HG03457 (cell line): ENCODE measurements around the gene ADO.
"Not testable (repeated sequence)": the region's sequence is repeated elsewhere in the genome, so short reads cannot be mapped to it uniquely, and the experiment has no call there.

Experiments
- ATAC-seq: cut with Tn5 transposase; IDR thresholded peaks from one replicate; pipeline ENCODE4 v1.9.1; 2021; ENCODE audit warnings: moderate number of reproducible peaks; ENCODE audit not compliant: unreplicated experiment

Gene ADO

DNA sequence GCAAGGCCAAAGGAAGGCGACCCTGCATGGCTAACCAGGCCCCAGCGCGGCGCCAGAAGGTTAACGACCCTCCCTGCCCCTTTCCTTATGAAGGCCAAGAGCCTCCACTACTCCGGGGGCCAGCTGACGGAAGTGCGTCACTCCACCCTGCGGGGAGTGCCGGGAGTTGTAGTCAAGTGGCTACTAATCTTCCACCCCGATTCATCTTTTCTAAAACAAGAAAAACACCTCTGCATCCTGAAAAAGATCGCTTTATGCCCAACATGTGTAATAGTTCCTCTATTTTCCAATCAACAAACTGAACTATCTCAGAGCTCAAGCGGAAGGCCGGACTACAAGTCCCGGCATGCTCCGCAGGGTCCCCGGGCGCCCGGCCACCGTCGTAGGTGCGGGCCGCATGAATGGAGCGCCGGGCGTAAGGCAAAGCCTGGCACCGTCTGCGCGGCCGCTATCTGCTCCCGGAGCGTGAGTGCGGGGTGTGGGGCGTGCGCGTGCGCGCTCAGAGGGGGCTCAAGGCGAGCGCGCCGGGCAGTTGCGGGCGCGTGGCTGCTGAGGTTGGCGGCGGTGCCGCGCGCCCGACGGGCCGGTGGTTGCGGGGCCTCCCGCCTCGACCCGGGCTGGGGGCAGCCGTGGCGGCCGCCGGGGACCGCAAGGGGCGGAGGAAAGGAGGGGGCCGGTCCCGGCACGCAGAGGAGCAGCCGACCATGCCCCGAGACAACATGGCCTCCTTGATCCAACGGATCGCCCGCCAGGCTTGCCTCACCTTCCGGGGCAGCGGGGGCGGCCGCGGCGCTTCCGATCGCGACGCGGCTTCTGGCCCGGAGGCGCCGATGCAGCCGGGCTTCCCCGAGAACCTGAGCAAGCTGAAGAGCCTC lies at the start of gene ADO:
ADO (plus strand) TSS at position 365 of the 875 bp plus-strand sequence; CDS start at position 705, 340 bp downstream.
- ATAC-seq = peak; percentile 86

- no peak for ATAC-seq
Measured at GRCh38 chr10:62754963-62755362, 49.6 kb upstream of the ADO start.

DNA sequence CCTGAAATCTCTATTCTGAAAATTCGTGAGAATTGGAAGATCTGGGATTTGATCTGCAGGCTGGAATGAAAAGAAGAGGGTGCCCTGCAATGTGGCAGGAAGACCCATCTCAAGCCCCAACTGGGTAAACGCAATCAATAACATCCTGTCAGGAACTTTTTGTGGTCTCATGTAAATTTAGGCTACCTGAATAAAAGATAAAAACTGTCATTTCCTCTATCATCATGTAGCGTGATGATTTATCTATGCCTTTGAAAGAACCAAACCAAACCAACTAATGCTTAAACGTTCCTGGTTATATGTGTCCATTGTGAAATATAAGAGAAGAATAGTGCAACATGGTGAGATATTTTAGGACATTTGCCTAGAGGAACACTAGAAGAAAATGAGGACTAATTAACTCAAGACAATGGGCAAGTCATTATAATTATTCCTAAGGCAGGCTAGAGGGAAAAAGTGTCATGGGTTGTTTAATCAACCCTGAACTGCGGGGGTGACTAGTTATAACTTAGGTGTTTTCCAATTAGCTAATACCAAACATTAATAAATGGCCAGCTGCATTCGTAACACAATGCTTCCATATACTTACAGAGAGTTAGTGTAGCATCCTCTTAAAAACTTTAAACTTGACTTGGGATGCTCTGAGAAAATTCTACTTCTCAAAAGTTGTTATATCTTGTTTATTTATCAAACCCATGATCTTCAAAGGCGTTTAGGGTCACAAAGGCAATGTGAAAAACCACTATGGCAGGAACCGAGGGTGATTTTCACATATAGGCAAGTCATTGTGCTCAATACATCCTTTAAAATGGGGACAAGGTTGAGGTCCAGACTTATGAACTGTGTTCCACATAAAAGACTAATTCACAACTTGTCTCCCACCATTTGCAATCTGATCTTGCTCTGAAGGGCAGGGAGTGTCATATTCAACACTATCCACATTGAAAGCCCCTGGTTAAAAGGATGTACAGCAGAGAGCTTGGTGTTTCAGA lies 48.6 kb upstream of the ADO start:
- ATAC-seq = no peak

DNA sequence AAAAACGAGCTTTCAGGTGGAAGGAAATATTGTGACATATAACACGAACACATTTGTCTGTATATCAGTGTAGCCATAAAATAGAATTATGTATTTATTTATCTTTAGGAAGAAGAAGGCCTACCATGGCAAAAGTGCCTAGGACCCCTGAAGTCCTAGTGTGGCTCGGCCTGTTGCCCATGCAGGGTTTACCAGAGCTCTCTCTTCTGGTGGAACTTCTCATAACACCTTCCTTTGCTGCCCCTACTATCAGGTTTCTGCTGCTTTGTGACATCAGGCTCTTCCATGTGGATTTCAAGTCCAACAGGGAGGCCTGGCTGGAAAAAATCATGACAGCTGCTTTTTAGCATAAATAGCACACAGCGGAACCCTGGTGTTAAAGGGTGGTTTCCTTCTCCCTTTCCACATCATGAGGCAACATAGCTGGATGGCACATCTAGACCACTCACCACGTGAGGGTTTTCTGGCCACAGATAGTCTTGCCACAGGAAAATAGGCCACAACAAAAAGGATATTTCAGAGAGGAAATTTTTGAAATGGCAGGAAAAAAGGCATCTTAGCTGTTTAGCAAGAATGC lies 44.8 kb upstream of the ADO start:
- ATAC-seq = no peak

GRCh38 chr10:62760401-62760800 lies 44.1 kb upstream of the ADO start:
- ATAC-seq = no peak

- no peak for ATAC-seq
Measured at GRCh38 chr10:62761115-62761514, 43.4 kb upstream of the ADO start.

GRCh38 chr10:62763155-62763554 lies 41.4 kb upstream of the ADO start:
- ATAC-seq = no peak

DNA sequence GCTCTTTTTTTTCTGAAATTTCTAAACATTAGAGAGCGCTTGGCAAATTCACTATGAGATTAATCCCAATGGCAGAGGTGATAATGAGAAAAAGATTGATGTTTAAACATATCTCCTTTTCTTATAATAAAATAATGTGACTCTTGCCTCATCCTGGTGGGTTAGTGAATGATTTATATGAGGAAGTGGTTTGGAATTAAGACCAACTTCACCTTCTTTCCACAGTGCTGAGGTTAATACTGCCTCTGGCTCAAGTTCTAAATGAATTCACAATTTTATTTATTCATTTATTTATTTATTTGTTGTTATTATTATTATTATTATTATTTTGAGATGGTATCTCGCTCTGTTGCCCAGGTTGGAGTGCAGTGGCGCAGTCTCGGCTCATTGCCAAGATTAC lies 40.5 kb upstream of the ADO start:
- ATAC-seq = no peak

DNA sequence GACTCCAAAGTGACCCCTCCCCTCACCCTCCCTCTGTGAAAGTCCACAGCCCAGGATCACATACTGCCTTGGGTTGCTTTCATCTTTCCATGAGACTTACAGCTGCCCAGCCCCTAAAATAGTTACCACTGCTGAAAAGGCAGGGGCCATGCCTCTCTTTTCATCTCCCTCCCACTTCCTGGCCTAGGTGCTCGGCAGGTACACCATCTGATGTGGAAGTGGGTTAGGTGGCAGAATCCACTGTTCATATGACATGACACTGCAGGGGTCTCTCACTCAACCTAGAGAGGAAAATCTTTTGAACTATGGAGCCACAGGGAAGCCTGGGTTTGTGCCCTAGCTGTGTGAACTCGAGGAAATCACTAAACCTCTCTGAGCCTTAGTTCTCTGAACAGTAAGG lies 38.8 kb upstream of the ADO start:
- no peak for ATAC-seq

GRCh38 chr10:62766386-62766785 lies 38.1 kb upstream of the ADO start:
- no peak for ATAC-seq

DNA sequence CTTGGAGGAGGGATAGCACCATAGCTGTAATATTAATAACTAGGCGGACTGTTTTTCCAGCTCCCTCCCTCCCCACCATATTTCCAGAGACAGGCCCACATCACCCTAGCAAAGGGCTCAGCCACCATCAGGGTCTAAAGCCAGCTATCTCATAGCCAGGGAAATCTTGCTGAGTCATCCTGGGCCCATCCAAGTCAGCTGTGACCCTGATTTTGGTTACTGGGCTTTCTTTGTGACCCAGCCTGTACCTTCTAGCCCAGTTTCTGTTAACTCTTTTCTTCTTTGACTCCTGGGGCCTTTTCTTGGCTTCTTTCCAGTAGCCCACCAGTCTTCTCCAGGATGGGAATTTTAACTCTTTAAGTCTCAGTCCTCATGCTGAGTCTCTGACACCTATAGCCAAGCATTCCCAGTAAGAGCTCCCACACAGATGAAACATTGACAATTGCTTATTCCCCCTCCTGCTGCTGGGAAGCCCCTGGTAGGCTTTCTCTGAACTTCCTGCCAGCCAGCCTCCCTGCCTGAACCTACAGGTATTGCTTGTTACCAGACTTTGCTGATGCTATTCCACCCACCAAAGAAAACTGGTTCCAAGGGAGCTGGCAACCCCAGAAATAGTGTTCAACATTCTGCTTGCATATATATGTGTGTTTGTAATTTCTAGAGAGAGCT lies 34.8 kb upstream of the ADO start:
- ATAC-seq = no peak

DNA sequence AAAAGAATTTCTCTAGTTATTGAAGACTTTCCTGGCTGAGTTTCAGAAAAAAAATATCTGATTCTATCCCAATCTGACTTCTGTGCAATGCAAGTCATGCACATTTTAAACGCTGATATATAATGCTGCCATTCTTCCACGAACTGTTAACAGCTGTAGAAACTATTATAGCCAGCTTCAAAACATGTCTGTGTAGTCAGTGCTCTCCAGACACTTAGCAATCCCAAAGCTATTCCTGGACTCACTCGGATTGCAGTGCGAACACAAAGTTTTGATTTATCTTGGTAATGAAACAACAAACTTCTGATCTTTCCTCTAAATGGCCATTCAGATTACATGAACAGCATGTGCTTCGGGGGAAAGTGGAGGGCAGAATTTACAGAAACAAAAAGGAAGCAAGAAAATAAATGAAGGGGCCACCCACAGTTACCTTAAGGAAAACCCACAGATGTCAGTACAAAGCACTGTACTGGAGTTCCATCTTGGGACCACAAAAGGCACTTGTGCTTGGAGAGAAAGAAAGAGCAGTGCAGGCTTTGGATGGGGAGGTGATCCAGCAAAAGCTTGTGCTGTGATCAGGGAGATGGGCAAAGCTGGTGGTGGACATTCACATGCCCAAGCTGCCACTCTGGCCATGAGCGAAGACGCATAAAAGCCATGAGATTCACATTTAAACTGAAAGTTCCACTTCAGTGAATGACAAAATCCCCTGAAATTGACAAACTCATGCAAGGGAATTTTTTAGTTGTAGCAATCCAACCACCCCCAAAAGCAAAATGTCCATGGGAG lies 32.1 kb upstream of the ADO start:
- no peak for ATAC-seq

- ATAC-seq = no peak
Measured at GRCh38 chr10:62778125-62778524, 26.4 kb upstream of the ADO start.

GRCh38 chr10:62779487-62780248 lies 24.9 kb upstream of the ADO start:
- peak; percentile 87 for ATAC-seq

DNA sequence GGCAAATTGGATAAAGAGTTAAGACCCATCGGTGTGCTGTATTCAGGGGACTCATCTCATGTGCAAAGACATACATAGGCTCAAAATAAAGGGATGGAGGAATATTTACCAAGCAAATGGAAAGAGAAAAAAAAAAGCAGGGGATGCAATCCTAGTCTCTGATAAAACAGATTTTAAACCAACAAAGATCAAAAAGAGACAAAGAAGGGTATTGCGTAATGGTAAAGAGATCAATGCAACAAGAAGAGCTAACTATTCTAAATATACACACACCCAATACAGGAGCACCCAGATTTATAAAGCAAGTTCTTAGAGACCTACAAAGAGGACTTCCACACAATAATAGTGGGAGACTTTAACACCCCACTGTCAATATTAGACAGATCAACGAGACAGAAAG lies 20.0 kb upstream of the ADO start:
- ATAC-seq = not testable (repeated sequence)

DNA sequence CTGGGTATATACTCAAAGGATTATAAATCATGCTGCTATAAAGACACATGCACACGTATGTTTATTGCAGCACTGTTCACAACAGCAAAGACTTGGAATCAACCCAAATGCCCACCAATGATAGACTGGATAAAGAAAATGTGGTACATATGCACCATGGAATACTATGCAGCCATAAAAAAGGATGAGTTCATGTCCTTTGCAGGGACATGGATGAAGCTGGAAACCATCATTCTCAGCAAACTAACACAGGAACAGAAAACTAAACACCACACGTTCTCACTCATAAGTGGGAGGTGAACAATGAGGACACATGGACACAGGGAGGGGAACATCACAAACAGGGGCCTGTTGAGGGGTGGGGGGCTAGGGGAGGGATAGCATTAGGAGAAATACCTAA lies 16.2 kb upstream of the ADO start:
- ATAC-seq = not testable (repeated sequence)

DNA sequence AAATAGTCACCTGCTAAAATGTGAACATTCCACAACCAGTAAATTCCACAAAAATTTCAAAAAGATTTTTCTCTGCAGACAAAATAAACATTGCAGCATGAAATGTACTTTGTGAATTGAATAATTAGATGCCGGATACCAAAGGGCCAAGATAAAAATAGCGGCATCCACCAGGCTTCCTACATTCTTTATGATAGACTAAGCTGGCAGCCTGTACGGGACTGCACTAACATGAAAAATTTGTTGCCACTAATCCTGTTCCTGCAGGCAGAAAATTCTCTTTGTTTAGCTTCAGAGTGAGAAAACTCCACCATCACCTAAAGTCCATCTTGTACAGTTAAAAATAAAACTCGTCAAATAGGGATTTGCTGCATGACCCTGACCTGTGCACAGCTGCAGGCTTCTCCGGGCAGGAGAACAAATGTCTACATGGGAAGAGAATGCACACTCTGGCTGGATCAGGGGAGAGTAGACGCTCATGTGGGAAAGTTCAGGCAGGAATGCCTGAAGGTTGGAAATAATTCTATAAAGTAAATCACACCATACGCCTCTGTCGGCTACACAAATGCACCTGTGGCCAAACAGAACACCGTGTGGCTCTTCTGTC lies 15.6 kb upstream of the ADO start:
- no peak for ATAC-seq

GRCh38 chr10:62790019-62790555 lies 14.4 kb upstream of the ADO start:
- no peak for ATAC-seq

DNA sequence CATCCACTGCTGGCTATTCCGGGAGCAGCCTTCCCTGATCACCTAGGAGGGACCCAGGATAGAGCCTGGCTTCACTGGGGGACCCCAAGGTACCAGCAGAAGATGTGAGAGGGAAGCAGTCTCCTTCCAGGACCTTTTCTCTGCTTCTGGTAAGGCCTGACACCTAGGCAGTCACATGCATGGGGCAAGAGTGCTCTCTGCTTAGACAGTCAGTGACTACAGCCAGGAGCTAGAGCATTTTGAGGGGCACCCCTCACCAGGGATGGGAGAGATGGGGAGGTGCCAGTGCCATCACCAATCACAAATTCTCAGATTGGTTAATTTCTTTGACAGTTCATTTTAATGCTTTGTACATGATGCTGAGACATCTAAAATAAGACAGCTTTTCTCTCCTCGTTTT lies 13.9 kb upstream of the ADO start:
- no peak for ATAC-seq
